ENCODE data around the gene REN.

Gene REN

DNA sequence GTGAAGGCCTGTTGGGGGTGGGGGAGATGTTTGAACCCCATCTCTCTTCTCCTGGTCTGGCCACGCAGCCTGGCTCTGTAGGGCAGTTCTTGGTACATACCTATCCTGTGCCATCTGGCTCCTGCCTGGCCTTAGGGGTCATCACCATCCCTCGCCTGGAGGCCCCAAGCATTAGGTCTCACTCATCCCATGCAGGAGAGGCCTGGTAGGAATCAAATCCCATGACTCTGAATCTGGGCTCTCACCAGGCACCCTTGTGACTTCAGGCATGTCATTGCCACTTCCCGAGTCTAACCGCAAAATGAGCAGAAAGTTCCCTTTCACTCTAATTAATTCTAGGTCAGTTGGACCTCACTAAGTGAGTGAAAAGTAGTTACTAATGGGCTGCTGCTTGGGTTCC lies 51.5 kb downstream of the REN start:
- Histone ChIP-seq H3K4me1 (ENCODE audit: insufficient read depth, low read length, severe bottlenecking) (no peaks in the 10 kb centered on the region), H3K9ac (ENCODE audit: low read length) (no peak overlapping the region), H3K9me2 (ENCODE audit: low read depth, low read length) (no peaks in the 10 kb centered on the region), H3K9me3 (ENCODE audit: low read length) (no peaks in the 10 kb centered on the region), H3K79me2 (ENCODE audit: insufficient read depth, low read length) (no peaks in the 10 kb centered on the region), H3K4me2 (ENCODE audit: low read length) (no peak overlapping the region), H3K27me3 (ENCODE audit: insufficient read depth, low read length) (no peaks in the 10 kb centered on the region), H3K27ac (ENCODE audit: low read depth, low read length, poor library complexity, severe bottlenecking) (no peak overlapping the region), H3F3A (ENCODE audit: insufficient read depth, low read length) (no peaks in the 10 kb centered on the region), H3K36me3 (ENCODE audit: insufficient read depth, low read length) (no peaks in the 10 kb centered on the region), H4K20me1 (ENCODE audit: insufficient read depth, low read length) (no peaks in the 10 kb centered on the region), H3K4me3 (ENCODE audit: low read depth, low read length, poor library complexity, severe bottlenecking) (no peak overlapping the region), H2AFZ (ENCODE audit: low read length) (no peak overlapping the region)
- TF ChIP-seq, protein P1, sequence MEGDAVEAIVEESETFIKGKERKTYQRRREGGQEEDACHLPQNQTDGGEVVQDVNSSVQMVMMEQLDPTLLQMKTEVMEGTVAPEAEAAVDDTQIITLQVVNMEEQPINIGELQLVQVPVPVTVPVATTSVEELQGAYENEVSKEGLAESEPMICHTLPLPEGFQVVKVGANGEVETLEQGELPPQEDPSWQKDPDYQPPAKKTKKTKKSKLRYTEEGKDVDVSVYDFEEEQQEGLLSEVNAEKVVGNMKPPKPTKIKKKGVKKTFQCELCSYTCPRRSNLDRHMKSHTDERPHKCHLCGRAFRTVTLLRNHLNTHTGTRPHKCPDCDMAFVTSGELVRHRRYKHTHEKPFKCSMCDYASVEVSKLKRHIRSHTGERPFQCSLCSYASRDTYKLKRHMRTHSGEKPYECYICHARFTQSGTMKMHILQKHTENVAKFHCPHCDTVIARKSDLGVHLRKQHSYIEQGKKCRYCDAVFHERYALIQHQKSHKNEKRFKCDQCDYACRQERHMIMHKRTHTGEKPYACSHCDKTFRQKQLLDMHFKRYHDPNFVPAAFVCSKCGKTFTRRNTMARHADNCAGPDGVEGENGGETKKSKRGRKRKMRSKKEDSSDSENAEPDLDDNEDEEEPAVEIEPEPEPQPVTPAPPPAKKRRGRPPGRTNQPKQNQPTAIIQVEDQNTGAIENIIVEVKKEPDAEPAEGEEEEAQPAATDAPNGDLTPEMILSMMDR (IDR thresholded peaks at IDR 0.05; ENCODE audit: low read length), result no peak
- TF ChIP-seq EZH2 (IDR thresholded peaks at IDR 0.05; ENCODE audit: borderline replicate concordance, low read length), result no peak

DNA sequence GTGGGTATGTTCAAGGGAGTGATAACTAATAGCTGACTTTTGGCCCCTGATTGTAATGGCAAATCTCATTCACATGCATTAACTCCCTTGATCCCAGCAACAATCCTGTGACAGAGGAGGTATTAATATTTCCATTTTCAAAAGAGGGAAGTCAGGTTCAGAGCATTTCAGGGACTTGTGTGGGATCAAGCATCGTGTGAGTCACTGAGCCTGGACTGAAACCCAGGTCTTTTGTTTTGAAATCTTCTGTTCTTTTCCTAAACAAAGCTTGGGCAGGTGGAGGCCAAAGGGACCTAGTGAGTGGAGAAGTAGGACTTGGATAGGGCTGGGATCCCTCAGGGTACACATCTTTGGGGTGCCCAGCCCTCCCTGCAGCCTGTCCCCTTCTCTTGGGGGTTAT lies 52.2 kb downstream of the REN start:
- no peak overlapping the region for H3K4me2 ChIP-seq (ENCODE audit: low read length)
- H3K9me3 ChIP-seq (ENCODE audit: low read length), result no peaks in the 10 kb centered on the region
- H3K4me1 ChIP-seq (ENCODE audit: insufficient read depth, low read length, severe bottlenecking), result no peaks in the 10 kb centered on the region
- no peaks in the 10 kb centered on the region for H3K79me2 ChIP-seq (ENCODE audit: insufficient read depth, low read length)
- H3K9me2 ChIP-seq (ENCODE audit: low read depth, low read length), result no peaks in the 10 kb centered on the region
- H3K36me3 ChIP-seq (ENCODE audit: insufficient read depth, low read length), result no peaks in the 10 kb centered on the region
- no peak overlapping the region for H3K27ac ChIP-seq (ENCODE audit: low read depth, low read length, poor library complexity, severe bottlenecking)
- no peak overlapping the region for H3K9ac ChIP-seq (ENCODE audit: low read length)
- H3K4me3 ChIP-seq (ENCODE audit: low read depth, low read length, poor library complexity, severe bottlenecking), result no peak overlapping the region
- H2AFZ ChIP-seq (ENCODE audit: low read length), result no peak overlapping the region
- no peaks in the 10 kb centered on the region for H4K20me1 ChIP-seq (ENCODE audit: insufficient read depth, low read length)
- H3K27me3 ChIP-seq (ENCODE audit: insufficient read depth, low read length), result no peaks in the 10 kb centered on the region
- no peaks in the 10 kb centered on the region for H3F3A ChIP-seq (ENCODE audit: insufficient read depth, low read length)
- no peak for TF ChIP-seq EZH2 (IDR thresholded peaks at IDR 0.05; ENCODE audit: borderline replicate concordance, low read length)
- TF ChIP-seq, protein P1 (IDR thresholded peaks at IDR 0.05; ENCODE audit: low read length), result no peak

DNA sequence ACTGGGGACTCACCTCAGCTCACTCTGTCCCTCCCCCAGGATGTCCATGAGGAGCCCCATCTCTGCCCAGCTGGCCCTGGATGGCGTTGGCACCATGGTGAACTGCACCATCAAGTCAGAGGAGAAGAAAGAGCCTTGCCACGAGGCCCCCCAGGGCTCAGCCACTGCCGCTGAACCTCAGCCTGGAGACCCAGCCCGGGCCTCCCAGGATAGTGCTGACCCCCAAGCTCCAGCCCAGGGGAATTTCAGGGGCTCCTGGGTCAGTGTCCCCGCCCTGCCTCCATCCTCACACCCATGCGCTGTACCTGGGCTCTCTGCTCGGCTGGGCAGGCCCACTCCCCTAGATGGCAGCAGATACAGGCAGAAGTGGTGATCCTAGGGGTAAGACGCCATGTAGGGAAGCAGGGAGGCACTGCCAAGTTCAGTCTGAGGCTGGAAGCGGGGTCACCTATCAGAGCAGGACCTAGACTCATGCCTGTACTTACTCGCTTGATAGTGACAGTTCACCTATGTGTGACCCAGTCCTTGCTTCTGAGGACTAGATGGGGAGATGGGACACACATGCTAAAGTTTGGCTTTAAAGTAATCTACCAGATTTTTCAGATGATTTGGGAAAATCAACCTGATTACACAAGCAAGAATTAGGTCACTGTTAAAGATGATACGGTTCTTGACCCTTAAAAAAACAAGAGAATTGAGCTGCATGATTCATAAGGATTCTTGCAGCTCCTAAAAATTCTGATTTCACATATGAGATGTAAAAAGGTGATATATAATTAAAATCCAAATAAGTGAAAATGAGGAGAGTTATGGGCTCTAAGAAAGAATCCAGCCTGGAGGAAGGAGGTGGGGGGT lies 53.0 kb downstream of the REN start:
- Histone ChIP-seq H4K20me1 (ENCODE audit: insufficient read depth, low read length) (no peaks in the 10 kb centered on the region), H3K4me1 (ENCODE audit: insufficient read depth, low read length, severe bottlenecking) (no peaks in the 10 kb centered on the region), H3K27me3 (ENCODE audit: insufficient read depth, low read length) (no peaks in the 10 kb centered on the region), H3F3A (ENCODE audit: insufficient read depth, low read length) (no peaks in the 10 kb centered on the region), H3K9me3 (ENCODE audit: low read length) (no peaks in the 10 kb centered on the region), H3K4me2 (ENCODE audit: low read length) (no peak overlapping the region), H3K27ac (ENCODE audit: low read depth, low read length, poor library complexity, severe bottlenecking) (no peak overlapping the region), H3K36me3 (ENCODE audit: insufficient read depth, low read length) (no peaks in the 10 kb centered on the region), H2AFZ (ENCODE audit: low read length) (no peak overlapping the region), H3K9me2 (ENCODE audit: low read depth, low read length) (no peaks in the 10 kb centered on the region), H3K4me3 (ENCODE audit: low read depth, low read length, poor library complexity, severe bottlenecking) (no peak overlapping the region), H3K9ac (ENCODE audit: low read length) (no peak overlapping the region), H3K79me2 (ENCODE audit: insufficient read depth, low read length) (no peaks in the 10 kb centered on the region)
- TF ChIP-seq, protein P1 (IDR thresholded peaks at IDR 0.05; ENCODE audit: low read length), result peak; percentile 13; the same call in 1 of the 2 replicates
- no peak for TF ChIP-seq EZH2 (IDR thresholded peaks at IDR 0.05; ENCODE audit: borderline replicate concordance, low read length)
